GM12801 (cell line): ENCODE results near the gene KCNF1.

Experiments used
- CTCF ChIP-seq: IDR thresholded peaks from one replicate; pipeline ENCODE4 v1.5.1; 2011; ENCODE audit warnings: control low read depth; ENCODE audit not compliant: insufficient read length; ENCODE audit errors: extremely low read depth

The KCNF1 gene

GRCh38 chr2:10924441-10924840 is 12.7 kb downstream of the KCNF1 start:
- no peak for TF ChIP-seq CTCF

GRCh38 chr2:10924859-10925258 is 13.1 kb downstream of the KCNF1 start:
- TF ChIP-seq CTCF = no peak

- no peak for TF ChIP-seq CTCF
Measured at GRCh38 chr2:10926191-10926820, 14.6 kb downstream of the KCNF1 start.

- no peak for TF ChIP-seq CTCF
Measured at GRCh38 chr2:10930721-10931516, 19.2 kb downstream of the KCNF1 start.

GRCh38 chr2:10931710-10932255 is 20.0 kb downstream of the KCNF1 start:
- TF ChIP-seq CTCF = no peak

GRCh38 chr2:10932345-10933151 is 20.8 kb downstream of the KCNF1 start:
- no peak for TF ChIP-seq CTCF

- no peak for TF ChIP-seq CTCF
Measured at GRCh38 chr2:10933700-10934225, 22.0 kb downstream of the KCNF1 start.
